GM21737 (cell line): ENCODE data around the gene ENPP6.
"Not testable (repeated sequence)": the region's sequence is repeated elsewhere in the genome, so short reads cannot be mapped to it uniquely, and the experiment has no call there.

ENCODE experiments used
- ATAC-seq: cut with Tn5 transposase; IDR thresholded peaks from one replicate; pipeline ENCODE4 v1.9.1; 2021; ENCODE audit warnings: mild to moderate bottlenecking, moderate library complexity; ENCODE audit not compliant: unreplicated experiment

Gene ENPP6

GRCh38 chr4:184237612-184238011, 19.9 kb upstream of the ENPP6 start:
- no peak for ATAC-seq

GRCh38 chr4:184235526-184235925, 17.9 kb upstream of the ENPP6 start:
- no peak for ATAC-seq

GRCh38 chr4:184234155-184234554, 16.5 kb upstream of the ENPP6 start:
- no peak for ATAC-seq

GRCh38 chr4:184232975-184233374, 15.3 kb upstream of the ENPP6 start:
- no peak for ATAC-seq

- no peak for ATAC-seq
Observed at GRCh38 chr4:184232202-184232601, 14.5 kb upstream of the ENPP6 start.

GRCh38 chr4:184231573-184231972, 13.9 kb upstream of the ENPP6 start:
- no peak for ATAC-seq

GRCh38 chr4:184228056-184228705, 10.5 kb upstream of the ENPP6 start:
- no peak for ATAC-seq

- no peak for ATAC-seq
Observed at GRCh38 chr4:184216515-184216914, 1.2 kb downstream of the ENPP6 start.

- ATAC-seq, result no peak
Observed at GRCh38 chr4:184215709-184216328, 1.9 kb downstream of the ENPP6 start.

GRCh38 chr4:184214931-184215330, 2.7 kb downstream of the ENPP6 start:
- ATAC-seq, result no peak

GRCh38 chr4:184207734-184208607, 9.7 kb downstream of the ENPP6 start:
- not testable (repeated sequence) for ATAC-seq

- no peak for ATAC-seq
Observed at GRCh38 chr4:184205243-184205642, 12.4 kb downstream of the ENPP6 start.

GRCh38 chr4:184203300-184203699, 14.4 kb downstream of the ENPP6 start:
- no peak for ATAC-seq

GRCh38 chr4:184201179-184201578, 16.5 kb downstream of the ENPP6 start:
- ATAC-seq, result no peak

GRCh38 chr4:184200296-184200695, 17.4 kb downstream of the ENPP6 start:
- ATAC-seq, result no peak

GRCh38 chr4:184199780-184200179, 17.9 kb downstream of the ENPP6 start:
- ATAC-seq, result no peak

- no peak for ATAC-seq
Observed at GRCh38 chr4:184198190-184198589, 19.5 kb downstream of the ENPP6 start.

- no peak for ATAC-seq
Observed at GRCh38 chr4:184197536-184198082, 20.1 kb downstream of the ENPP6 start.

- no peak for ATAC-seq
Observed at GRCh38 chr4:184196730-184197385, 20.8 kb downstream of the ENPP6 start.

GRCh38 chr4:184193556-184194525, 23.8 kb downstream of the ENPP6 start:
- no peak for ATAC-seq
